ENCODE measurements around the gene CHST9. TPM values are rescaled to one million over a fixed set of nuclear protein-coding genes. Genes with fewer than 3 reads are reported as not detected.

The CHST9 gene
- total and polyA plus RNA-seq, 2 of the 4 experiments (the other 2 are of a cell fraction), result not detected

DNA sequence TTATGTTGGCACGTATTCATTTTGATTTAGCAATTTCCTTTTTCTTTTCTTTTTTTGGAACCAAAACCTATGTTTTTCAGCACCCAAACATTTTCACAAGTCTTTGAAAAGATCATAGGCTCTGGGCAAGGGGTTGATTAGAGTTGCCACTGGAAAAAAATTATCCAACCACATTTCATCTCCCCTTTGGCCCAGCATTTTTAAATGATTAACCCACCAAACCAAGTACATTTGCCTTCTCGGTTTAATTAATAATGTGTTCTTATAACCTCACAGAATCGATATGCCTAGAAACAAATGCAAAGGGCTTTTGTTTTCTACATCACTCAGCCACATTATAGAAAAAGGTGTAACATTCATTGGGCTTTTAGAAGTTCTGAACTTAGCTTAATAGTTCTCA, 66.1 kb downstream of the CHST9 start:
- in situ Hi-C loops (cut with MboI; ENCODE audit: low sequenced_read_pairs), result no loop called here
- BruUV-seq (replicated peaks), result no TSS peak
- intact Hi-C loops (cut with micrococcal nuclease), result no loop called here
- H2BK120ac ChIP-seq (ENCODE audit: low read depth, low read length), result no peak overlapping the region
- H3K18ac ChIP-seq (ENCODE audit: low read depth, low read length), result no peak overlapping the region
- DNase-seq (no peak), ATAC-seq (ENCODE audit: low read depth) (no peak)
- no peaks in the 10 kb centered on the region for H3K36me3 ChIP-seq (ENCODE audit: control insufficient read depth, insufficient read depth, low read length)
- H3K56ac ChIP-seq (ENCODE audit: extremely low read depth, insufficient read depth, low read length), result no peak overlapping the region
- no peaks in the 10 kb centered on the region for H3K9me1 ChIP-seq (ENCODE audit: insufficient read depth, low read length)
- dilution Hi-C loops (cut with HindIII; ENCODE audit: low sequenced_read_pairs, unreplicated experiment), result no loop called here
- no peak overlapping the region for H3K14ac ChIP-seq (replicated peaks; ENCODE audit: low read depth, low read length)
- no peak overlapping the region for H3K9ac ChIP-seq (ENCODE audit: low read depth, low read length)
- H4K5ac ChIP-seq (ENCODE audit: low read depth, low read length), result no peak overlapping the region
- no peaks in the 10 kb centered on the region for H3K27me3 ChIP-seq (ENCODE audit: control insufficient read depth, insufficient read depth, low read length)
- no peaks in the 10 kb centered on the region for H3K79me1 ChIP-seq (ENCODE audit: low read depth in 1 of 2, low read length in 2 of 2)
- H2BK15ac ChIP-seq (ENCODE audit: low read depth, low read length), result no peak overlapping the region
- no peak overlapping the region for H2AK5ac ChIP-seq (ENCODE audit: low read depth, low read length)
- H3K4ac ChIP-seq (ENCODE audit: low read depth, low read length), result no peak overlapping the region
- H4K8ac ChIP-seq (ENCODE audit: low read depth in 2 of 2, low read length in 2 of 2), result no peak overlapping the region
- H3K4me2 ChIP-seq (ENCODE audit: low read depth, low read length), result no peak overlapping the region
- H3K4me1 ChIP-seq (ENCODE audit: control insufficient read depth, insufficient read depth, low read length), result no peaks in the 10 kb centered on the region
- ChIA-PET POLR2A (ENCODE audit: unreplicated experiment) (no interaction called here), CTCF (no interaction called here)
- TF ChIP-seq NFE2L2 (IDR thresholded peaks at IDR 0.05; ENCODE audit: low read depth, low read length) (no peak), RCOR1 (IDR thresholded peaks at IDR 0.05; ENCODE audit: insufficient replicate concordance, low read length) (no peak), CEBPB (IDR thresholded peaks at IDR 0.05; ENCODE audit: low read depth, low read length) (no peak), MAFK (IDR thresholded peaks at IDR 0.05; ENCODE audit: low read depth, low read length) (no peak), POLR2A (IDR thresholded peaks at IDR 0.05; ENCODE audit: low read depth, low read length) (no peak), MAZ (IDR thresholded peaks at IDR 0.05; ENCODE audit: borderline replicate concordance, low read depth, low read length) (no peak)
- TF ChIP-seq, protein P1, sequence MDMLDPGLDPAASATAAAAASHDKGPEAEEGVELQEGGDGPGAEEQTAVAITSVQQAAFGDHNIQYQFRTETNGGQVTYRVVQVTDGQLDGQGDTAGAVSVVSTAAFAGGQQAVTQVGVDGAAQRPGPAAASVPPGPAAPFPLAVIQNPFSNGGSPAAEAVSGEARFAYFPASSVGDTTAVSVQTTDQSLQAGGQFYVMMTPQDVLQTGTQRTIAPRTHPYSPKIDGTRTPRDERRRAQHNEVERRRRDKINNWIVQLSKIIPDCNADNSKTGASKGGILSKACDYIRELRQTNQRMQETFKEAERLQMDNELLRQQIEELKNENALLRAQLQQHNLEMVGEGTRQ (IDR thresholded peaks at IDR 0.05; ENCODE audit: low read depth, low read length), result no peak
- H2AK9ac ChIP-seq (replicated peaks; ENCODE audit: low read depth, low read length, poor library complexity), result no peak overlapping the region
- peaks cover 2% of the 10 kb centered on the region for H3K9me3 ChIP-seq (ENCODE audit: control insufficient read depth, insufficient read depth, low read length)
- WGBS, 2 experiments (ENCODE audit: extremely low coverage in 2 of 2, insufficient read length in 1 of 2), result no CpG with 5 or more reads among the region's 3 CpGs
- H3K27ac ChIP-seq (ENCODE audit: insufficient read depth, low read length), result no peak overlapping the region
- H3K23ac ChIP-seq (ENCODE audit: low read depth, low read length), result no peak overlapping the region
- no peak overlapping the region for H2AFZ ChIP-seq (replicated peaks; ENCODE audit: low read length, poor library complexity)
- H3K4me3 ChIP-seq (ENCODE audit: insufficient read depth, low read depth, low read length), result no peak overlapping the region
- no peaks in the 10 kb centered on the region for H4K20me1 ChIP-seq (ENCODE audit: insufficient read depth, low read length)
- H4K91ac ChIP-seq (ENCODE audit: insufficient read depth, low read depth, low read length), result no peak overlapping the region
- no peak overlapping the region for H2BK5ac ChIP-seq (ENCODE audit: low read depth, low read length, poor library complexity, severe bottlenecking)
- H2BK20ac ChIP-seq (ENCODE audit: low read depth, low read length), result no peak overlapping the region

All from IMR-90 (cell line).